Effector memory CD8-positive, alpha-beta T cell (primary cell): ENCODE data around the gene CFC1.
"Not testable (repeated sequence)": the region's sequence is repeated elsewhere in the genome, so short reads cannot be mapped to it uniquely, and the experiment has no call there.

ENCODE experiments used
- ATAC-seq: fragments of 150-1000 bp; cut with Tn5 transposase; replicated peaks from 2 replicates; pipeline ENCODE4 v1.10.0; 2021; ENCODE audit warnings: mild to moderate bottlenecking, moderate library complexity
- DNase-seq, 3 experiments: peaks; one replicate each; pipeline ENCODE4 v3.0.0; 2021
- H3K27ac Mint-ChIP-seq, 2 donors: one replicate each; pipeline ENCODE4 v1.8.0; 2022; ENCODE audit warnings: mild to moderate bottlenecking in 2 of 2, mixed read lengths in 2 of 2, moderate library complexity in 2 of 2
- H3K27me3 Mint-ChIP-seq, 2 donors: one replicate each; pipeline ENCODE4 v1.8.0; 2022; ENCODE audit warnings: mixed read lengths in 2 of 2
- H3K36me3 Mint-ChIP-seq: one replicate; pipeline ENCODE4 v1.8.0; 2022; ENCODE audit warnings: mild to moderate bottlenecking, moderate library complexity, mixed read lengths; ENCODE audit not compliant: insufficient read depth
- H3K4me1 Mint-ChIP-seq, 2 donors: one replicate each; pipeline ENCODE4 v1.8.0; 2022; ENCODE audit warnings: low read depth in 2 of 2, mixed read lengths in 2 of 2
- H3K4me3 Mint-ChIP-seq, 2 donors: one replicate each; pipeline ENCODE4 v1.8.0; 2022; ENCODE audit warnings: mild to moderate bottlenecking in 2 of 2, mixed read lengths in 2 of 2, moderate library complexity in 2 of 2
- H3K9me3 Mint-ChIP-seq, 2 donors: one replicate each; pipeline ENCODE4 v1.8.0; 2022; ENCODE audit warnings: mixed read lengths in 2 of 2
- total RNA-seq, 9 experiments: gene quantifications; one replicate each; lab custom pipeline; 2026; lab: John Stamatoyannopoulos, UW

The CFC1 gene
- total RNA-seq = 0 reads per million in 9 experiments

GRCh38 chr2:130599393-130599792, at the start of gene CFC1:
Gene CFC1, minus strand, starts transcription at chr2:130599575. Its CDS starts 288 bp downstream, at chr2:130599287.
- not testable (repeated sequence) for H3K4me1 Mint-ChIP-seq, H3K9me3 Mint-ChIP-seq, H3K27ac Mint-ChIP-seq, H3K4me3 Mint-ChIP-seq, H3K36me3 Mint-ChIP-seq, DNase-seq, ATAC-seq, H3K27me3 Mint-ChIP-seq

GRCh38 chr2:130641688-130642087, 42.3 kb upstream of the CFC1 start:
- H3K27ac Mint-ChIP-seq = not testable (repeated sequence)

GRCh38 chr2:130638973-130639372, 39.6 kb upstream of the CFC1 start:
- not testable (repeated sequence) for ATAC-seq, H3K9me3 Mint-ChIP-seq, H3K4me3 Mint-ChIP-seq, H3K36me3 Mint-ChIP-seq, DNase-seq, H3K27ac Mint-ChIP-seq, H3K4me1 Mint-ChIP-seq, H3K27me3 Mint-ChIP-seq

More at GRCh38 chr2:130641688-130642087, 42.3 kb upstream of the CFC1 start:
- not testable (repeated sequence) for H3K36me3 Mint-ChIP-seq, H3K4me1 Mint-ChIP-seq, H3K9me3 Mint-ChIP-seq, H3K27me3 Mint-ChIP-seq, ATAC-seq, DNase-seq, H3K4me3 Mint-ChIP-seq

GRCh38 chr2:130628784-130629475, 29.6 kb upstream of the CFC1 start:
- H3K4me3 Mint-ChIP-seq, H3K27ac Mint-ChIP-seq, ATAC-seq, H3K9me3 Mint-ChIP-seq, DNase-seq, H3K27me3 Mint-ChIP-seq, H3K36me3 Mint-ChIP-seq, H3K4me1 Mint-ChIP-seq: not testable (repeated sequence)

- not testable (repeated sequence) for H3K27ac Mint-ChIP-seq, DNase-seq, ATAC-seq, H3K4me3 Mint-ChIP-seq, H3K27me3 Mint-ChIP-seq, H3K36me3 Mint-ChIP-seq, H3K4me1 Mint-ChIP-seq, H3K9me3 Mint-ChIP-seq
Measured at GRCh38 chr2:130611140-130611539, 11.8 kb upstream of the CFC1 start, which contains the start of gene POTEJ. Gene POTEJ, plus strand, starts transcription at chr2:130611440. Its CDS starts 93 bp downstream, at chr2:130611533.

GRCh38 chr2:130610486-130610885, 11.1 kb upstream of the CFC1 start:
- not testable (repeated sequence) for H3K4me1 Mint-ChIP-seq, H3K4me3 Mint-ChIP-seq, H3K36me3 Mint-ChIP-seq, H3K9me3 Mint-ChIP-seq, H3K27ac Mint-ChIP-seq, ATAC-seq, H3K27me3 Mint-ChIP-seq, DNase-seq

GRCh38 chr2:130609002-130609920, 9.9 kb upstream of the CFC1 start:
- H3K27me3 Mint-ChIP-seq, H3K4me3 Mint-ChIP-seq, H3K9me3 Mint-ChIP-seq, DNase-seq, H3K4me1 Mint-ChIP-seq, ATAC-seq, H3K27ac Mint-ChIP-seq, H3K36me3 Mint-ChIP-seq: not testable (repeated sequence)

- not testable (repeated sequence) for H3K27me3 Mint-ChIP-seq, H3K4me1 Mint-ChIP-seq, H3K36me3 Mint-ChIP-seq, H3K9me3 Mint-ChIP-seq, H3K4me3 Mint-ChIP-seq, H3K27ac Mint-ChIP-seq, DNase-seq, ATAC-seq
Measured at GRCh38 chr2:130608276-130609001, 9.1 kb upstream of the CFC1 start.

GRCh38 chr2:130601648-130602302, 2.4 kb upstream of the CFC1 start:
- H3K36me3 Mint-ChIP-seq, H3K27ac Mint-ChIP-seq, H3K27me3 Mint-ChIP-seq, DNase-seq, H3K4me3 Mint-ChIP-seq, H3K9me3 Mint-ChIP-seq, H3K4me1 Mint-ChIP-seq, ATAC-seq: not testable (repeated sequence)

GRCh38 chr2:130599926-130600325, 551 bp upstream of the CFC1 start:
- H3K27ac Mint-ChIP-seq, DNase-seq, ATAC-seq, H3K4me3 Mint-ChIP-seq, H3K9me3 Mint-ChIP-seq, H3K36me3 Mint-ChIP-seq, H3K4me1 Mint-ChIP-seq, H3K27me3 Mint-ChIP-seq: not testable (repeated sequence)

- not testable (repeated sequence) for H3K4me1 Mint-ChIP-seq, ATAC-seq, H3K27ac Mint-ChIP-seq, H3K4me3 Mint-ChIP-seq, H3K36me3 Mint-ChIP-seq, DNase-seq, H3K27me3 Mint-ChIP-seq, H3K9me3 Mint-ChIP-seq
Measured at GRCh38 chr2:130598463-130598862, 912 bp downstream of the CFC1 start.

GRCh38 chr2:130597994-130598393, 1.4 kb downstream of the CFC1 start:
- H3K36me3 Mint-ChIP-seq, H3K27ac Mint-ChIP-seq, H3K4me1 Mint-ChIP-seq, DNase-seq, H3K4me3 Mint-ChIP-seq, ATAC-seq, H3K27me3 Mint-ChIP-seq, H3K9me3 Mint-ChIP-seq: not testable (repeated sequence)

GRCh38 chr2:130596757-130597156, 2.6 kb downstream of the CFC1 start:
- ATAC-seq, H3K4me3 Mint-ChIP-seq, H3K36me3 Mint-ChIP-seq, H3K4me1 Mint-ChIP-seq, DNase-seq, H3K9me3 Mint-ChIP-seq, H3K27ac Mint-ChIP-seq, H3K27me3 Mint-ChIP-seq: not testable (repeated sequence)
